ENCODE results near the gene IQGAP1. TPM values are rescaled to one million over a fixed set of nuclear protein-coding genes. Genes with fewer than 3 reads are reported as not detected.

Gene IQGAP1
- total RNA-seq, 1 donor from 2014 or later: 80.4 TPM

DNA sequence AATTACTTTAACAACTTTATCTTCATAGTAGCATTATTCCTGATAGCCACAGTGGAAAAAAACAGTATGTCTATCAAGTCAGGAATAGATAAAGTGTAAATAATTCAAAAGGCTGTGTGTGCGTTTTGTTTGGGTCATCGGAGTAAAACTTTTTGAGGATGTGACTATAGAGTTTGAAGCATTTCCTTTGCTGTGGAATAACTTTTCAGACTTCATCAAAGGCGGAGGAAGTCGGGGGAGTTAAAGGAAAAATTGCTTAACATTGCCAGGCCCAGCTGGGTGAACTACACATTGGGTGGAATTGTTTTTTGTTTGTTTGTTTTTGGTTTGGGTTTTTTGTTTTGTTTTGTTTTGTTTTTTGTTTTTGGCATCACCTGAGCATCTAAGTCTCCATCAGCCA lies 71.3 kb downstream of the IQGAP1 start:
- TF ChIP-seq, protein P1, sequence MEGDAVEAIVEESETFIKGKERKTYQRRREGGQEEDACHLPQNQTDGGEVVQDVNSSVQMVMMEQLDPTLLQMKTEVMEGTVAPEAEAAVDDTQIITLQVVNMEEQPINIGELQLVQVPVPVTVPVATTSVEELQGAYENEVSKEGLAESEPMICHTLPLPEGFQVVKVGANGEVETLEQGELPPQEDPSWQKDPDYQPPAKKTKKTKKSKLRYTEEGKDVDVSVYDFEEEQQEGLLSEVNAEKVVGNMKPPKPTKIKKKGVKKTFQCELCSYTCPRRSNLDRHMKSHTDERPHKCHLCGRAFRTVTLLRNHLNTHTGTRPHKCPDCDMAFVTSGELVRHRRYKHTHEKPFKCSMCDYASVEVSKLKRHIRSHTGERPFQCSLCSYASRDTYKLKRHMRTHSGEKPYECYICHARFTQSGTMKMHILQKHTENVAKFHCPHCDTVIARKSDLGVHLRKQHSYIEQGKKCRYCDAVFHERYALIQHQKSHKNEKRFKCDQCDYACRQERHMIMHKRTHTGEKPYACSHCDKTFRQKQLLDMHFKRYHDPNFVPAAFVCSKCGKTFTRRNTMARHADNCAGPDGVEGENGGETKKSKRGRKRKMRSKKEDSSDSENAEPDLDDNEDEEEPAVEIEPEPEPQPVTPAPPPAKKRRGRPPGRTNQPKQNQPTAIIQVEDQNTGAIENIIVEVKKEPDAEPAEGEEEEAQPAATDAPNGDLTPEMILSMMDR (conservative IDR thresholded peaks at IDR 0.05): no peak
- peaks cover 43% of the 10 kb centered on the region for H3K36me3 Mint-ChIP-seq
- no peak overlapping the region for H3K27ac Mint-ChIP-seq
- no peak for DNase-seq (ENCODE audit: extremely low spot score, unreplicated experiment)
- H3K27me3 Mint-ChIP-seq: no peaks in the 10 kb centered on the region
- peaks cover 15% of the 10 kb centered on the region for H3K4me1 Mint-ChIP-seq (ENCODE audit: unreplicated experiment)
- H3K4me3 Mint-ChIP-seq: no peak overlapping the region
- no peaks in the 10 kb centered on the region for H3K9me3 Mint-ChIP-seq

DNA sequence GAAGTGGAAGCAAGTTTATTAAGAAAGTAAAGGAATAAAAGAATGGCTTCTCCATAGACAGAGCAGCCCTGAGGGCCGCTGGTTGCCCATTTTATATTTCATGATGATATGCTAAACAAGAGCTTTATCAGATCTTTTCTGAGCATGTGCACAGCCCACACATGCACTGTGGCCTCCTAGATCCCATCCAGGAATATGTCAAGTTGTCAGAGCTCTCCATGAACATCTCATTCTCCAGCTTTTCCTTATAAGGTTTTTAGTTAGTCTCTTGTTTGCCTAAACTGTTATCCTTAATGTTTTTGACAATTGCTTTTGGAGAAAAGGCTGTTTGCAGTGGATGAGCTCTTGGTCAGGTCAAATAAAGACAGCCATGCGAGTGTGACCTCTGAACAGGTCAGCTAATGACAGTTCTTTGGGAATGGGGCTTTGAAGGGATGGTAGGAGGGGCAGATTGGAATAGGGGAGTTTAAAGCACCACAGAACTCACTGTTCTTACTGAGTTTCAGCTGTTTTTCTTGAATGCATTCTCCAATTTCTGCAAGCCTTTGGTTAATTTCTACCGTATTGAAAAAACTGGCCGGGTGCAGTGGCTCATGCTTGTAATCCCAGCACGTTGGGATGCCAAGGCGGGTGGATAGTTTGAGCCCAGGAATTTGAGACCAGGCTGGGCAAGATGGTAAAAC lies 72.2 kb downstream of the IQGAP1 start:
- DNase-seq (ENCODE audit: extremely low spot score, unreplicated experiment): no peak
- H3K27me3 Mint-ChIP-seq: no peaks in the 10 kb centered on the region
- no peaks in the 10 kb centered on the region for H3K9me3 Mint-ChIP-seq
- TF ChIP-seq, protein P1 (conservative IDR thresholded peaks at IDR 0.05): no peak
- no peak overlapping the region for H3K27ac Mint-ChIP-seq
- no peak overlapping the region for H3K4me3 Mint-ChIP-seq
- H3K4me1 Mint-ChIP-seq (ENCODE audit: unreplicated experiment): peaks cover 15% of the 10 kb centered on the region
- H3K36me3 Mint-ChIP-seq: peaks cover 40% of the 10 kb centered on the region

DNA sequence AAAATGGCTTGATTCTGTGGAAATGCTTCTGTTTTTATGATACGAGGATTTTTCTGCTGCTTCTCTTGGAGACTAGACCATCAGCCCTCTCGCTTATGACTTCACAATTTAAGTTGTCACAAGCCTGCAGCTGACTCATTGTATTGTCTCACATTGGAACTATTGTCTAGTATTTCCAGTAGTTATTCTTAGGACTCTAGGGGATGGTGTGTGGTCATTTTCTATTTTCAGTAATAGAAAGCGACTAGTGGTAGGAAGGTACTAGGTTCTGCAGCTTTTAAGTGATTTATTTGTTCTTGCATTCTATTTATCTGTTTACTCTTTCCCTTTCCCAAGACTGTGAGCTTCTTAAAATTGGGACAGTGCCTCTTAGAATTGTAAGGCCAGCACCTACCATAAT lies 75.3 kb downstream of the IQGAP1 start:
- Mint-ChIP-seq H3K27ac (no peak overlapping the region), H3K27me3 (no peaks in the 10 kb centered on the region), H3K36me3 (peaks cover 42% of the 10 kb centered on the region)

DNA sequence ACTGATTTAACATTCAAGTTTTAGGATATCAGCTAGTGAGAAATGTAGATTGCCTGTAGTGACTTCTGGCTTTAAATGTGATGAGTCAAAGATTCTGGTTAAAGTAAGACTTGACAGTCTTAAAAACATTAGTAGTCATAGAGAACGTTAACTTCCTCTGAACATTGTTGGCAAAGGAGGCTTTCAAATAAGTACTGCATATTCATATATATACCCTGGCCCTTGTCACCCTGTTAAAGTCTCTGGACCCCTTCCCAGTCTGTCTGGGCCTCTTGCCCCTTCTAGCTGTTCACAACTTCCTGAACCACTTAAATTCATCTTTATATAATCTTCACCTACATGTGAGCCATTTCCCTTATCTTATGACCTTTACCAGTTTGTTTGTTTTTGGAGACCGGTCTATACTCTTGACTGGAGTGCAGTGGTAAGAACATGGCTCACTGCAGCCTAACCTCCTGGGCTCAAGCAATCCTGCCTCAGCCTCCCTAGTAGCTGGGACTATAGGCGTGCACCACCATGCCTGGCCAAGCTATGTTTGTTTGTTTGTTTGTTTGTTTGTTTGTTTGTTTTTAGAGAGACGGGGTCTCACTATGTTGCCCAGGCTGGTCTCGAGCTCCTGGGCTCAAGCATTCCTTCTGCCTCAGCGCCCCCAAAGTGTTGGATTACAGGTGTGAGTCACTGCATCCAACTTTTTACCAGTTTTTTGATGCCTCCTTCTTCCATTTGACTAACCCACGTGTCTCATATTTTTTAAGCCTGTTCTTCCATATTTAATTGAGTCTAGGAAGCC lies 77.3 kb downstream of the IQGAP1 start:
- DNase-seq (ENCODE audit: extremely low spot score, unreplicated experiment): no peak
- H3K27ac Mint-ChIP-seq: no peak overlapping the region
- H3K4me1 Mint-ChIP-seq (ENCODE audit: unreplicated experiment): peaks cover 2% of the 10 kb centered on the region
- no peaks in the 10 kb centered on the region for H3K9me3 Mint-ChIP-seq
- no peaks in the 10 kb centered on the region for H3K27me3 Mint-ChIP-seq
- TF ChIP-seq, protein P1 (conservative IDR thresholded peaks at IDR 0.05): no peak
- H3K36me3 Mint-ChIP-seq: peaks cover 30% of the 10 kb centered on the region
- no peak overlapping the region for H3K4me3 Mint-ChIP-seq

More for the DNA sequence above, 75.3 kb downstream of the IQGAP1 start:
- no peak for DNase-seq (ENCODE audit: extremely low spot score, unreplicated experiment)
- Mint-ChIP-seq H3K9me3 (no peaks in the 10 kb centered on the region), H3K4me3 (no peak overlapping the region), H3K4me1 (ENCODE audit: unreplicated experiment) (peaks cover 15% of the 10 kb centered on the region)
- TF ChIP-seq, protein P1 (conservative IDR thresholded peaks at IDR 0.05): no peak

DNA sequence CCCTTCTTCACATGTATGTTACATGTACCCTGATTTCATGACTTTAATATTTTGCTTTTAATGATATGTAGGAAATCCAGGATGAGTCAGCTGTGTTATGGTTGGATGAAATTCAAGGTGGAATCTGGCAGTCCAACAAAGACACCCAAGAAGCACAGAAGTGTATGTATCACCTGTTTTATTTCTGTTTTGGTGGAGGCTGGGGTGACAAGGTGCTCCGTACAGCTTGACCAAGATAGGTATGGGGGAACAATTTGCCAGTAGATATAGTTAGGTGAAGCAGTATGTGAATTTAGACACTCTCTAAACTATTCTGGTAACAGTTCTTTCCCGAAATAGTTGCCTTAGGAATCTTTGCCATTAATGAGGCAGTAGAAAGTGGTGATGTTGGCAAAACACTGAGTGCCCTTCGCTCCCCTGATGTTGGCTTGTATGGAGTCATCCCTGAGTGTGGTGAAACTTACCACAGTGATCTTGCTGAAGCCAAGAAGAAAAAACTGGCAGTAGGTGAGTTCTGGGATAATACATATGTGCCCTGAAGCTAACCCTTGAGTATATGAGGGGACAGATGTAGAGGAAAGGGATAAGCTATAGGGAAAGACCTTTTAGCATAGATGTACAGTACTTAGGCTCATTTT lies 78.0 kb downstream of the IQGAP1 start:
- no peaks in the 10 kb centered on the region for H3K27me3 Mint-ChIP-seq
- DNase-seq (ENCODE audit: extremely low spot score, unreplicated experiment): no peak

More for the DNA sequence above, 78.0 kb downstream of the IQGAP1 start:
- H3K9me3 Mint-ChIP-seq: no peaks in the 10 kb centered on the region
- no peak overlapping the region for H3K27ac Mint-ChIP-seq
- H3K36me3 Mint-ChIP-seq: peaks cover 32% of the 10 kb centered on the region
- H3K4me3 Mint-ChIP-seq: no peak overlapping the region
- no peaks in the 10 kb centered on the region for H3K4me1 Mint-ChIP-seq (ENCODE audit: unreplicated experiment)
- TF ChIP-seq, protein P1 (conservative IDR thresholded peaks at IDR 0.05): no peak

Data from type B pancreatic cell (in vitro differentiated cells).